ENCODE measurements around the gene PPARGC1A. TPM values are rescaled to one million over a fixed set of nuclear protein-coding genes. Genes with fewer than 3 reads are reported as not detected.

PPARGC1A gene
- total and polyA plus RNA-seq, 12 donors, result 11.8 to 200 (median 102) TPM

DNA sequence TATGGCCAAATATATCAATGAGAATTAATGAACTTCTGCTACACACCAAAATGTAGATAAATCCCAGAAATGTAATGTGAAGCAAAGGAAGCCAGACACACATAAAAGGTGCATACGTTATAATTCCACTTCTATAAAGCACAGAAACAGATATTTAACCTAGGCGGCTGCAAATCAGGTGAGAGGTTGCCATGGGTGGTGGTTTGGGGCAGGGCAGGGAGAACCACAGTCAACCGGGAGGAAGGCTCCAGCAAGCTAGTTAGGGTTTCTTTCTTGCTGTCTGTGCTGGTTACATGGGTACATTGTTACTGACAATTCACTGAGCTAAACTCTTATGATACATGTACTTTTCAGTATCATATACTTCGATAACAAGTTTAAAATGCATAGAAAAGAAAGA, 9.7 kb upstream of the PPARGC1A start:
- H3K27me3 ChIP-seq, result no peaks in the 10 kb centered on the region
- peaks cover 0 to 15% (median 7%) of the 10 kb centered on the region in 9 donors for H3K4me1 ChIP-seq
- H3K27ac ChIP-seq, result no peak overlapping the region
- H3K4me3 ChIP-seq, result no peak overlapping the region
- no peaks in the 10 kb centered on the region for H3K36me3 ChIP-seq
- ATAC-seq, result no peak
- 89 to 90% methylated on average over 4 of the region's 4 CpGs for WGBS, 2 donors
- TF ChIP-seq, protein P1, sequence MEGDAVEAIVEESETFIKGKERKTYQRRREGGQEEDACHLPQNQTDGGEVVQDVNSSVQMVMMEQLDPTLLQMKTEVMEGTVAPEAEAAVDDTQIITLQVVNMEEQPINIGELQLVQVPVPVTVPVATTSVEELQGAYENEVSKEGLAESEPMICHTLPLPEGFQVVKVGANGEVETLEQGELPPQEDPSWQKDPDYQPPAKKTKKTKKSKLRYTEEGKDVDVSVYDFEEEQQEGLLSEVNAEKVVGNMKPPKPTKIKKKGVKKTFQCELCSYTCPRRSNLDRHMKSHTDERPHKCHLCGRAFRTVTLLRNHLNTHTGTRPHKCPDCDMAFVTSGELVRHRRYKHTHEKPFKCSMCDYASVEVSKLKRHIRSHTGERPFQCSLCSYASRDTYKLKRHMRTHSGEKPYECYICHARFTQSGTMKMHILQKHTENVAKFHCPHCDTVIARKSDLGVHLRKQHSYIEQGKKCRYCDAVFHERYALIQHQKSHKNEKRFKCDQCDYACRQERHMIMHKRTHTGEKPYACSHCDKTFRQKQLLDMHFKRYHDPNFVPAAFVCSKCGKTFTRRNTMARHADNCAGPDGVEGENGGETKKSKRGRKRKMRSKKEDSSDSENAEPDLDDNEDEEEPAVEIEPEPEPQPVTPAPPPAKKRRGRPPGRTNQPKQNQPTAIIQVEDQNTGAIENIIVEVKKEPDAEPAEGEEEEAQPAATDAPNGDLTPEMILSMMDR (IDR thresholded peaks at IDR 0.05), result no peak
- no peak for DNase-seq
- no peaks in the 10 kb centered on the region for H3K9me3 ChIP-seq
- intact Hi-C loops (cut with DNase I), result no loop called here

DNA sequence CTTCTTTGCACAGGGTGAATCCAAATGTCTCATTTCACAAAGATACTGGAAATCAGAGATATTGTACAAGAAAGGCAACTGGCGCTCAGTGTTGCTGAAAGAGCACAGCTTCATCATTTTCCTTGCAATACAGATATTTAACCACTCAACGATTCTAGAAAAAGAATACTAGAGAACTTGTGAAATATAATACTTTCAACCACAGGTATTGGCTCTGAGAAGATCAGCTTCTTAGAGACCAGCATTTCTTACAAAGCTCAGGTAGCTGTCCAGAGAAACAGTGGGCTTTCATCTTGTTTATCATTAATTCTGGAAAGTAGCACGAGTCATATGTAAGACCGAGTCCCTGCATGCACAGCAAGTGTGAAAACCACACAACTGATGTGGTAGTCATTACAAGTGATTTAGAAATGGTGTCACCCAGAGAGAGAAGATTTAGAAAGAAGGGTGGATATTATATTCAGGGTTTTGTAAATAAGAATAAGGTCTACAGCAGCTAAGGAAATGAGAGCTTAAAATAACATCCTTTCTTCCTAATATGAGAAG, 7.8 kb upstream of the PPARGC1A start:
- H3K36me3 ChIP-seq, result no peaks in the 10 kb centered on the region
- H3K27ac ChIP-seq, result no peak overlapping the region
- WGBS, 2 donors, result 78 to 82% methylated on average over 4 of the region's 4 CpGs
- DNase-seq (no peak), ATAC-seq (no peak)
- intact Hi-C loops (cut with DNase I), result no loop called here
- H3K4me1 ChIP-seq, result no peaks in the 10 kb centered on the region
- H3K4me3 ChIP-seq, result no peak overlapping the region
- H3K27me3 ChIP-seq, result no peaks in the 10 kb centered on the region
- H3K9me3 ChIP-seq, result no peaks in the 10 kb centered on the region
- TF ChIP-seq, protein P1 (IDR thresholded peaks at IDR 0.05), result no peak

DNA sequence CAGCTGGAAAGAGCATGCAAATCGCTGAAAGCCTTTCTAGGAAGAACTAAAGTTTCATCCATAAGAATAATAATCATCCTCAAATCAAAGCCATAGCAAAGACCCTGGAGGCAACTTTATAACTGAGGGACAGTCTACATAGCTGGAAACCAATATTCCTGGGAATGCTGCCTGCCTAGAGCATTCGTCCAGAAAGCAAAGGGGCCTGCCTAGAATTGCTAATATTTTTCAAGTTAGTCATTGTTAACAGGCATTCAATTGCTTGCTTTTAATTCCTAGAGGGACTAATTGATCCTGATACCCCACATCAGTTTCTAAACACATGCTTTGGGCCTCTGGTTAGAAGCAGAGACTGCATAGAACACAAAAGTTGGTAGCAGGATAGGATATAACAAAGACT, 4.2 kb upstream of the PPARGC1A start:
- DNase-seq, result no peak
- Histone ChIP-seq H3K4me1 (peaks cover 0 to 19% (median 7%) of the 10 kb centered on the region in 9 donors), H3K9me3 (no peaks in the 10 kb centered on the region), H3K27ac (no peak overlapping the region), H3K4me3 (no peak overlapping the region), H3K36me3 (no peaks in the 10 kb centered on the region), H3K27me3 (no peaks in the 10 kb centered on the region)
- TF ChIP-seq, protein P1 (IDR thresholded peaks at IDR 0.05), result no peak
- intact Hi-C loops (cut with DNase I), result loop anchor here in 3 of 10 donors (5.0 kb wide), 3 partner anchors 38 to 353 kb away; no protein-coding TSS in a partner anchor
- ATAC-seq, result no peak
- 75 to 78% methylated on average over 2 of the region's 2 CpGs for WGBS, 2 donors

DNA sequence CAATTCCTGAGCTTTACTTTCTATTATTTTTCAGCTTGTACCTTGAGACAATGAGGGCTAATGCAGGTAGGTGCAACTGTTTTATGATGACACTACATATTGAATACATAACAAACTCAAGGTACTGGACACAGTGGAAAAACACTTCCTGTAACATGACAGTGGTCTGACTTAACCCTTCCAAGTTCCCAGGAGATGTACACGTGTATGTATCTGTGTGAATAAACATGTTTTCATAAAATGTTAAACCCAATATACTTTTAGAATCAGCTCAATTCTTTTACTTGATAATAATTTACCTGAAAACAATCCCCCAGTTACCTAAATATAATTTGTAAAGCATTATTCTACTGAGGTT, 1.2 kb upstream of the PPARGC1A start:
- intact Hi-C loops (cut with DNase I), result loop anchor here in 3 of 10 donors (5.0 kb wide), 3 partner anchors 41 to 356 kb away; no protein-coding TSS in a partner anchor
- Histone ChIP-seq H3K36me3 (no peaks in the 10 kb centered on the region), H3K27me3 (no peaks in the 10 kb centered on the region), H3K4me1 (peaks cover 0 to 19% (median 7%) of the 10 kb centered on the region in 9 donors), H3K9me3 (no peaks in the 10 kb centered on the region), H3K4me3 (peak overlapping the region in 9 of 10 donors; percentile 40 to 63 (median 61)), H3K27ac (peak overlapping the region; percentile 61 to 90 (median 82))
- DNase-seq, result no peak
- no peak for ATAC-seq
- 10 to 25% methylated on average over 1 of the region's 1 CpG for WGBS, 2 donors
- TF ChIP-seq, protein P1 (IDR thresholded peaks at IDR 0.05), result no peak
